Measurements from ENCODE around the gene ZDHHC14.

The ZDHHC14 gene

DNA sequence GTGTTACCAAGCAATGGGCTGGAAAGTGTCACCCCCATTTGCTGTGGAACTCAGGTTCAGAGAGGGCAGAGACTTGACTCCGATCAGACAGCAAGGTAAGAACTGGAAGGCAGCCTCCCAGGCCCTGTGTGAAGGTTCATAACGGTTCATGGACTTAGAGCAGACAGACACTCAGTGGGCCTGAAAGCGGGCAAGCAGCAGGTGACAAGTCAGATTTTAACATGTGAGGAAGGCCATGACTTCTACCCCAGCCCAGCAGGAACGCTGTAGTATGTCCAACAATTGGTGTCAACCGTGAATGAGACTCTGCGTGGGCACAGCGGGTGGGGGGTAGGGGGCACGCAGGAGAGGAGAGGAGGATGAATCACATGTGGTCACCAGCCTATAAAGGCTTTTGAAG is 224.5 kb downstream of the ZDHHC14 start:
- no peaks in the 10 kb centered on the region for H3K27me3 ChIP-seq
- no peaks in the 10 kb centered on the region for H3K4me1 ChIP-seq
- TF ChIP-seq, protein P1, sequence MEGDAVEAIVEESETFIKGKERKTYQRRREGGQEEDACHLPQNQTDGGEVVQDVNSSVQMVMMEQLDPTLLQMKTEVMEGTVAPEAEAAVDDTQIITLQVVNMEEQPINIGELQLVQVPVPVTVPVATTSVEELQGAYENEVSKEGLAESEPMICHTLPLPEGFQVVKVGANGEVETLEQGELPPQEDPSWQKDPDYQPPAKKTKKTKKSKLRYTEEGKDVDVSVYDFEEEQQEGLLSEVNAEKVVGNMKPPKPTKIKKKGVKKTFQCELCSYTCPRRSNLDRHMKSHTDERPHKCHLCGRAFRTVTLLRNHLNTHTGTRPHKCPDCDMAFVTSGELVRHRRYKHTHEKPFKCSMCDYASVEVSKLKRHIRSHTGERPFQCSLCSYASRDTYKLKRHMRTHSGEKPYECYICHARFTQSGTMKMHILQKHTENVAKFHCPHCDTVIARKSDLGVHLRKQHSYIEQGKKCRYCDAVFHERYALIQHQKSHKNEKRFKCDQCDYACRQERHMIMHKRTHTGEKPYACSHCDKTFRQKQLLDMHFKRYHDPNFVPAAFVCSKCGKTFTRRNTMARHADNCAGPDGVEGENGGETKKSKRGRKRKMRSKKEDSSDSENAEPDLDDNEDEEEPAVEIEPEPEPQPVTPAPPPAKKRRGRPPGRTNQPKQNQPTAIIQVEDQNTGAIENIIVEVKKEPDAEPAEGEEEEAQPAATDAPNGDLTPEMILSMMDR (IDR thresholded peaks at IDR 0.05): no peak
- peak in 1 of 2 donors; percentile 58 for DNase-seq
- H3K9me3 ChIP-seq: no peaks in the 10 kb centered on the region
- H3K4me3 ChIP-seq: no peak overlapping the region
- peaks cover 0 to 5% (median 0%) of the 10 kb centered on the region in 3 donors for H3K36me3 ChIP-seq
- intact Hi-C loops (cut with DNase I; ENCODE audit: low total_unique reads): loop anchor here (10.0 kb wide), 1 partner anchor 291 kb away; no protein-coding TSS in a partner anchor
- no peak overlapping the region for H3K27ac ChIP-seq

- Histone ChIP-seq H3K27me3 (no peaks in the 10 kb centered on the region), H3K4me1 (no peaks in the 10 kb centered on the region), H3K4me3 (no peak overlapping the region), H3K9me3 (no peaks in the 10 kb centered on the region), H3K27ac (no peak overlapping the region), H3K36me3 (peaks cover 0 to 5% (median 0%) of the 10 kb centered on the region in 3 donors)
- intact Hi-C loops (cut with DNase I; ENCODE audit: low total_unique reads): loop anchor here (10.0 kb wide), 1 partner anchor 292 kb away; no protein-coding TSS in a partner anchor
- peak in 1 of 2 donors; percentile 37 for DNase-seq
- TF ChIP-seq, protein P1 (IDR thresholded peaks at IDR 0.05): no peak
Measured at GRCh38 chr6:157606516-157606915, 225.5 kb downstream of the ZDHHC14 start.

DNA sequence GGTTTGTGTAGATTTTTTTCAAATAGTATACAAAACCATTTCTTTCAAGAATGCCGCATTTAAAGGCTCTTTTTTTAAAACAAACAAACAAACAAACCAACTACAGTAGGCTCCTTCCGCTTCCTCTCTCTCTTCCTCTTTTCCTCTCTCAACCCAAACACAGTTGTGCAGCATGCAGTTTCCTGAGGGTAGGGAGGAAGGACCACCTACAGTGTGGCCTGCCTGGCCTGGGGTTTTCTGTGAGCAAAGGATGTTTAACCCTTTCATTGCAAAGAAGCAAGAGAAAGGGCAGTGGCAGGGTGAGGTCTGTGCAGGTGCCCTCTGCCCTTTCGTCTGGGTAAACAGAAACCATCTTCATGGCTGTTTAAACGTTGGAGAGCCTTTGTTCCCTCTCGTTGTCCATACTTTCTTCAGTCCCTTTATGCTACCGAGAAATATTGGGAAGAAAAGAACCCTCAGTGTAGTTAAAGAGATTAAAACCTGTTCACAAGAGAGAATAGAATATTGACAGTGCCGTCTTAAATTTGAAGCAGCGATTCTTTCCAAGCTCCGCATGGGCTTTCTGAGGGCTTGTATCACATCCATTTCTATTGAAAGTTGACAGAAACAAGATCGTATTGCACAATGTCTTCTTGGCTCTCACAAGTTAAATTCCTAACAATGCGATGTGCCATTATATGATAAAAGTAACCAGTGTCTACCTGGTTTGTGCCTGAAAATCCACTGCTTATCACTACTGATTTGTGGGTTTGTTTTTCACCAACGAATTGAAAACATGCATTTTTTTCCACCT is 226.5 kb downstream of the ZDHHC14 start:
- DNase-seq: peak in 1 of 2 donors; percentile 29
- H3K4me1 ChIP-seq: no peaks in the 10 kb centered on the region
- intact Hi-C loops (cut with DNase I; ENCODE audit: low total_unique reads): loop anchor here (10.0 kb wide), 1 partner anchor 293 kb away; no protein-coding TSS in a partner anchor
- H3K36me3 ChIP-seq: peaks cover 0 to 5% (median 0%) of the 10 kb centered on the region in 3 donors
- H3K27me3 ChIP-seq: no peaks in the 10 kb centered on the region
- no peaks in the 10 kb centered on the region for H3K9me3 ChIP-seq
- no peak overlapping the region for H3K27ac ChIP-seq
- TF ChIP-seq, protein P1 (IDR thresholded peaks at IDR 0.05): no peak
- no peak overlapping the region for H3K4me3 ChIP-seq

- no peaks in the 10 kb centered on the region for H3K4me1 ChIP-seq
- intact Hi-C loops (cut with DNase I; ENCODE audit: low total_unique reads): loop anchor here (10.0 kb wide), 1 partner anchor 294 kb away; no protein-coding TSS in a partner anchor
- TF ChIP-seq, protein P1 (IDR thresholded peaks at IDR 0.05): no peak
- peaks cover 0 to 5% (median 0%) of the 10 kb centered on the region in 3 donors for H3K36me3 ChIP-seq
- H3K9me3 ChIP-seq: no peaks in the 10 kb centered on the region
- DNase-seq: peak in 1 of 2 donors; percentile 44
- H3K27me3 ChIP-seq: no peaks in the 10 kb centered on the region
- no peak overlapping the region for H3K27ac ChIP-seq
- no peak overlapping the region for H3K4me3 ChIP-seq
Measured at GRCh38 chr6:157608221-157609075, 227.5 kb downstream of the ZDHHC14 start.

DNA sequence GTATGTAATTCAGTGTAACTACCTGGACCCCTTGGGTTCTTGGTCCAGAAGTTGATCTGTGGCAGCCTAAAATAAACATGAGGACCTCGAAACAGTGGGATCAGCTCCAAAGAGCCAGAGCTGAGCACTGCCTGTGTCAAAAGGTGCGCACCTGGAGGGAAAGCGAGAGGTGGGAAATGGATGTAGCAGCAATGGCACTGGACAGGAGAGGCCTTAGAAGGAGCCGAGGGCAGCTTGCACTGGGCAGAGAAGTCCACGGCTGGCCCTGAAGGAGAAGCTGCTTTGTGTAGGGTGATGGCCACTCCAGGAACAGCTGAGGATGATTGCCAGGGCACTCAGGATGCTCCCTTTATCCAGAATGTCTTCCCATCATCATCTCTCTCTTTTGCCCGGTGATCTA is 228.1 kb downstream of the ZDHHC14 start:
- Histone ChIP-seq H3K4me3 (no peak overlapping the region), H3K4me1 (no peaks in the 10 kb centered on the region), H3K27ac (no peak overlapping the region), H3K9me3 (no peaks in the 10 kb centered on the region), H3K36me3 (peaks cover 0 to 5% (median 0%) of the 10 kb centered on the region in 3 donors), H3K27me3 (no peaks in the 10 kb centered on the region)
- DNase-seq: peak in 1 of 2 donors; percentile 7
- intact Hi-C loops (cut with DNase I; ENCODE audit: low total_unique reads): loop anchor here (10.0 kb wide), 1 partner anchor 294 kb away; no protein-coding TSS in a partner anchor
- TF ChIP-seq, protein P1 (IDR thresholded peaks at IDR 0.05): no peak

All from tibial artery (tissue), 4 donors.